NB4 (cell line): ENCODE measurements around the gene LIPE.

Experiments used
- CTCF ChIP-seq: IDR thresholded peaks from one replicate; pipeline ENCODE4 v1.5.1; 2012; ENCODE audit warnings: low read depth, low read length
- MYC ChIP-seq: IDR thresholded peaks from 2 replicates; pipeline ENCODE4 v1.6.1; 2011; ENCODE audit warnings: low read depth, low read length
- POLR2A ChIP-seq: IDR thresholded peaks from 2 replicates; pipeline ENCODE4 v1.6.1; 2011; ENCODE audit warnings: mild to moderate bottlenecking; ENCODE audit not compliant: insufficient read length; ENCODE audit errors: extremely low read depth

DNA sequence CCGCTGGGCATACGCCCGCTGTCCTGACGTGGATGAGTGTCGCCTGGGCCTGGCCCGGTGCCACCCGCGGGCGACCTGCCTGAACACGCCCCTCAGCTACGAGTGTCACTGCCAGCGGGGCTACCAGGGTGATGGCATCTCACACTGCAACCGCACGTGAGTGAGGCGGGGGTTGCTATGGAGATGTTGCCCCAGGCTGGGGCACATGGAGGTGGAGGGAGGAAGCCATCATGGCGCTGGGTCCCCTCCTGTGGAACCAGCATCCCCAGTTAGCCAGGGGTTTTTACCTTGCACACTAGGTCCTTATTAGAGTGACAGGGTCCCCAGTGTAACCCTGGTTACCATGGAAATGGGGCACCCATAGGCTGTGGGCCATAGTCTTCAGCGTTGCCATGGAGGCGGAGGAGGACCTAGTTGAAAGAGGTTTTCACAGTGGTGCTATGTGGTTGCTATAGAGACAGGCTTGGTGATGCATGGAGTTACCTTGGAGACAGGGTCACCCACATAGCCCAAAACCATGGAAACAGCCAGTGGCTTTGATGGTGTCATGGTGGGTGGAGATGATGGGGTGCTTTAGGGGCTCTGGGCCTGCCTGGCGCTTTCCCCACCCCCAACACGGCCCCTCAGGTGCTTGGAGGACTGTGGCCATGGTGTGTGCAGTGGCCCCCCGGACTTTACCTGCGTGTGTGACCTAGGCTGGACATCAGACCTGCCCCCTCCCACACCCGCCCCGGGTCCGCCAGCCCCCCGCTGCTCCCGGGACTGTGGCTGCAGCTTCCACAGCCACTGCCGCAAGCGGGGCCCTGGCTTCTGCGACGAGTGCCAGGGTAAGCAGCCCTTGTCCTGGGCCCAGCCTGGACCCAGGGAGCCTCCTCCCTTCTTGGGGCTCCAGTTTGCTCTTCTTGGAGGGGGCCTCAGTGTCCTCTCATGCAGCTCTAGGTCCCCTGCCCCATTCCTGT, 74.6 kb downstream of the LIPE start:
- no peak for TF ChIP-seq POLR2A
- TF ChIP-seq CTCF: no peak
- no peak for TF ChIP-seq MYC
